ENCODE data around the gene UNKL.

Gene UNKL, protein sequence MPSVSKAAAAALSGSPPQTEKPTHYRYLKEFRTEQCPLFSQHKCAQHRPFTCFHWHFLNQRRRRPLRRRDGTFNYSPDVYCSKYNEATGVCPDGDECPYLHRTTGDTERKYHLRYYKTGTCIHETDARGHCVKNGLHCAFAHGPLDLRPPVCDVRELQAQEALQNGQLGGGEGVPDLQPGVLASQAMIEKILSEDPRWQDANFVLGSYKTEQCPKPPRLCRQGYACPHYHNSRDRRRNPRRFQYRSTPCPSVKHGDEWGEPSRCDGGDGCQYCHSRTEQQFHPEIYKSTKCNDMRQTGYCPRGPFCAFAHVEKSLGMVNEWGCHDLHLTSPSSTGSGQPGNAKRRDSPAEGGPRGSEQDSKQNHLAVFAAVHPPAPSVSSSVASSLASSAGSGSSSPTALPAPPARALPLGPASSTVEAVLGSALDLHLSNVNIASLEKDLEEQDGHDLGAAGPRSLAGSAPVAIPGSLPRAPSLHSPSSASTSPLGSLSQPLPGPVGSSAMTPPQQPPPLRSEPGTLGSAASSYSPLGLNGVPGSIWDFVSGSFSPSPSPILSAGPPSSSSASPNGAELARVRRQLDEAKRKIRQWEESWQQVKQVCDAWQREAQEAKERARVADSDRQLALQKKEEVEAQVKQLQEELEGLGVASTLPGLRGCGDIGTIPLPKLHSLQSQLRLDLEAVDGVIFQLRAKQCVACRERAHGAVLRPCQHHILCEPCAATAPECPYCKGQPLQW

GRCh38 chr16:1414532-1415260, at the start of gene UNKL:
Gene UNKL, minus strand, starts transcription at chr16:1414704. Its CDS starts 13 bp downstream, at chr16:1414691.
- DNase-seq, result peak; percentile 75
- in situ Hi-C loops (cut with HindIII; ENCODE audit: low pct_ligation_motif_present, low pct_unique_long_range_greater_than_20kb, low sequenced_read_pairs), result no loop called here

DNA sequence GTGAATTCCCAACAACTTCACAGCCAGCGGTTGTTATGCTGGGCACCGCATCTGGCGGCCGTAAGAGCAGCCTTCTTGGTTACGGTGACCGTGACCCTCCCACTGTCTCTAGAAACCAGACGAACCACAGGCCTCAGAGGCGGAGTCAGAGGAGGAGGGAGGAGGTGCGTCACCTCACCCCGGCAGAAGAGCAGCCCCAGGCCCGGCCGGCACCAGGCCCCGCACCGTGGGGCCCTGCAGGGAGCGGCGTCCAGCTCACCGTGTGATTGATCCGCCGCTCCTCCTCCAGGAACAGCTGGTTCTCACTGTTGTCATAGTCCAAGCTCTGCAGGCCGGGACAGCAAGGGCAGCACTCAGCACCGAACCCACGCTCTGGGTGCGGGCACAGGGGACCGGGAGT, 46.6 kb upstream of the UNKL start:
- DNase-seq, result no peak
- in situ Hi-C loops (cut with HindIII; ENCODE audit: low pct_ligation_motif_present, low pct_unique_long_range_greater_than_20kb, low sequenced_read_pairs), result no loop called here

- DNase-seq, result no peak
- in situ Hi-C loops (cut with HindIII; ENCODE audit: low pct_ligation_motif_present, low pct_unique_long_range_greater_than_20kb, low sequenced_read_pairs), result no loop called here
These were observed 46.2 kb upstream of the UNKL start for GRCh38 chr16:1460602-1461138.

- in situ Hi-C loops (cut with HindIII; ENCODE audit: low pct_ligation_motif_present, low pct_unique_long_range_greater_than_20kb, low sequenced_read_pairs), result no loop called here
These were observed 45.5 kb upstream of the UNKL start for GRCh38 chr16:1459967-1460366.

DNA sequence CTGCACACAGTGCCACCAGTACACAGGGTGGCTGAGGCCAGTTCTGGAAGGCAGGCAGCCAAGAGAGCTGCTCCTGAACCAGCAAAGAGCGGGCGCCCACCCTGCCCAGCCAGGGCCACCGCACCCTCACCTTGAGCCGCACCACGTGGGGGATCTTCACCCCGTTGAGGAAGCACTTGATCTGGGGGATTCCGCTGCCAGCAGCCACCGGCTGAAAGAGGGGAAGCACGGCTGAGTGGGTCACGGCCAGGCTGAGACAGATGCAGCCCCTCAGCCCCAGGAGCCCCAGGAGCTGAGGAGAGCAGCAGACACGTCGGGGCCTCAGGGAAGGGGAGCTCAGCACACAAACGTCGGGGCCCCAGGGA, 44.5 kb upstream of the UNKL start:
- in situ Hi-C loops (cut with HindIII; ENCODE audit: low pct_ligation_motif_present, low pct_unique_long_range_greater_than_20kb, low sequenced_read_pairs), result no loop called here

More at GRCh38 chr16:1459967-1460366, 45.5 kb upstream of the UNKL start:
- no peak for DNase-seq

GRCh38 chr16:1458336-1458976, 44.0 kb upstream of the UNKL start:
- in situ Hi-C loops (cut with HindIII; ENCODE audit: low pct_ligation_motif_present, low pct_unique_long_range_greater_than_20kb, low sequenced_read_pairs), result no loop called here
- no peak for DNase-seq

More for the DNA sequence above, 44.5 kb upstream of the UNKL start:
- DNase-seq, result no peak

- DNase-seq, result no peak
- in situ Hi-C loops (cut with HindIII; ENCODE audit: low pct_ligation_motif_present, low pct_unique_long_range_greater_than_20kb, low sequenced_read_pairs), result no loop called here
These were observed 43.2 kb upstream of the UNKL start for GRCh38 chr16:1457489-1458245.

GRCh38 chr16:1456951-1457350, 42.4 kb upstream of the UNKL start:
- DNase-seq, result no peak
- in situ Hi-C loops (cut with HindIII; ENCODE audit: low pct_ligation_motif_present, low pct_unique_long_range_greater_than_20kb, low sequenced_read_pairs), result no loop called here

- in situ Hi-C loops (cut with HindIII; ENCODE audit: low pct_ligation_motif_present, low pct_unique_long_range_greater_than_20kb, low sequenced_read_pairs), result no loop called here
- no peak for DNase-seq
These were observed 41.0 kb upstream of the UNKL start for GRCh38 chr16:1455190-1456171.

GRCh38 chr16:1454561-1454960, 40.1 kb upstream of the UNKL start:
- DNase-seq, result no peak
- in situ Hi-C loops (cut with HindIII; ENCODE audit: low pct_ligation_motif_present, low pct_unique_long_range_greater_than_20kb, low sequenced_read_pairs), result no loop called here

DNA sequence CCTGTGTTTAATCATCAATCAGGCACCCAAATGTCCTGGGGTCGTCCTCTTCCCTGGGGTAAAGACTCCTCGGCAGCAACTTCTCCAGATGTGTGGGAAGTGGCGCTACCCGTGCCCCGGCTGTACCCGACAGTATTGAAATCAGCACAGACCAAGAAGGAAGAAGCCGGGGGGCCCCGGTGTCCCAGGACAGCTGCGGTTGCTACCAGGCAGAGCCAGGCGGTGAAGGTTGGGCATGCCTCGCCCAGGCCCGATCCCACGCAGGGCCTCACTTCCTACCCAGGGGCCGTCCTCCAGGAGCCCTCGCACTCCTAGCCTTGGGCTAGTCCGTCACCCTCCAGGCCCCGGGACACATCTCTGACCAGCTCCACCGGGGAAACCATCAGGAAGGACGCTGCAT, 38.8 kb upstream of the UNKL start:
- in situ Hi-C loops (cut with HindIII; ENCODE audit: low pct_ligation_motif_present, low pct_unique_long_range_greater_than_20kb, low sequenced_read_pairs), result no loop called here

DNA sequence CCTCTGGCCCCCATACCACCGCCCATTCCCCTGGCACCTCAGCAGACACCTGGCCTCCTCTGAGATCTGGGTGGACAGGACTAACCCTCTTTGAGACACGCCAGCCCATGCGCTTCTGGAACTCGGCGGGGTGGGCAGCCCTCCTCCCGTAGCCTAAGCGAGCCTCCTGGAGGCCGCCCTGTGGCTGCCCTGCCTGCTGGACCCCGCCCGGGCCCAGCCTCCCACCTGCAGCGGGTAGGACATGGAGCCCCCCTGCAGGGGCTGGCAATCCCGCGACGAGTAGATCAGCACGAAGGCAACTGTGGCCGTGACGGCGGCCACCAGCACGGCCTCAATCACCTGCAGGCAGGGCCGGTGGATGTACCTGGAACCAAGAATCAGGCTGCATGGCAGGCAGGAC, 38.0 kb upstream of the UNKL start:
- DNase-seq, result no peak
- in situ Hi-C loops (cut with HindIII; ENCODE audit: low pct_ligation_motif_present, low pct_unique_long_range_greater_than_20kb, low sequenced_read_pairs), result no loop called here

More for the DNA sequence above, 38.8 kb upstream of the UNKL start:
- no peak for DNase-seq

- in situ Hi-C loops (cut with HindIII; ENCODE audit: low pct_ligation_motif_present, low pct_unique_long_range_greater_than_20kb, low sequenced_read_pairs), result no loop called here
- DNase-seq, result no peak
These were observed 37.3 kb upstream of the UNKL start for GRCh38 chr16:1451702-1452392.

DNA sequence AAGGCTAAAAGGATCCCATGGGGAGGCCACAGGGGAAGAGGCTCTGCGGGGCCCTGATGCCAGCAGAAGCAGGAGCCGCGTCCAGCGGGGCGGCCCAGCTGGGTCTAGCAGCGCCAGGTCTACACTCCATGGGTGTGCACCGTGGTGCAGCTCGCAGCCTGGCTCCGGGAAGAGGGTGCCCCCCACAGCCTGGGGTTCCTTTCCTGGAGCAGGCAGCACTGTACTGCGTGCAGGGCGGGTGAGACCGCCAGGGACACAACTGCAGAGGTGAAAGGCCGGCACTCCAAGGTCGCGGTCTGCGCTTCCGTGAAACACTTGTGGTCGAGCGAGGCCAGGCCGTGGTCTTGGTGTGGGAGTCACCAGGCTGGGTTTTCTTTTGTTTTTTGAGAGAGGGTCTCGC, 36.3 kb upstream of the UNKL start:
- in situ Hi-C loops (cut with HindIII; ENCODE audit: low pct_ligation_motif_present, low pct_unique_long_range_greater_than_20kb, low sequenced_read_pairs), result no loop called here
- DNase-seq, result no peak

DNA sequence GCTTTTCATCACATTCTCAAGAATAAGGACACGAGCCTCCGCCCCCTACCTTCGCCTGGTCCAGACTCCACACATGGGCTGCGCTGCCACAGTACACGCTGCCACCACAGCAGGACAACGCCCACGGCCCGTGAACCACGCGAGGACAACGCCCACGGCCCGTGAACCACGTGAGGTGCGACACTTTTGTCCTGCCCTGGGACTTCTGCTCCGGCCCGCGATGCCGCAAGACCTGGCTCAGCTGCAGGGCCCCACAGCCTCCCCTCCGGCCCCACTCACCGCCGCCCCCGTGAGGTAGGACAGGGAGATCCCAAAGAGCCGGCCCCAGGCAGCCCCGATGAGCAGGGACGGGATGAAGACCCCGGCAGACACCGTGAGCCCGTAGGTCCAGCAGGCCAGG, 35.7 kb upstream of the UNKL start:
- DNase-seq, result no peak
- in situ Hi-C loops (cut with HindIII; ENCODE audit: low pct_ligation_motif_present, low pct_unique_long_range_greater_than_20kb, low sequenced_read_pairs), result no loop called here

- in situ Hi-C loops (cut with HindIII; ENCODE audit: low pct_ligation_motif_present, low pct_unique_long_range_greater_than_20kb, low sequenced_read_pairs), result no loop called here
- DNase-seq, result no peak
These were observed 34.8 kb upstream of the UNKL start for GRCh38 chr16:1449201-1449788.

Data from ACHN (cell line).